Keratinocyte (primary cell): ENCODE results near the gene CRK.

Experiments
- EZH2 ChIP-seq: IDR thresholded peaks from one replicate; pipeline ENCODE4 v1.6.1; 2012; ENCODE audit warnings: inconsistent platforms, mild to moderate bottlenecking, low read length, moderate library complexity
- TF ChIP-seq, protein P1 (sequence below), 3 experiments: IDR thresholded peaks in 1 of 3; conservative IDR thresholded peaks in 1 of 3; optimal IDR thresholded peaks in 1 of 3; 2 replicates in 2 of 3; 3 replicates in 1 of 3; pipeline versions ENCODE3 to v1.5.1; 2011; ENCODE audit warnings: low read length in 3 of 3, mild to moderate bottlenecking in 3 of 3, moderate library complexity in 2 of 3, control low read depth in 1 of 3, inconsistent platforms in 1 of 3; ENCODE audit not compliant: insufficient read depth in 2 of 3; ENCODE audit errors: extremely low read depth in 1 of 3

DNA sequence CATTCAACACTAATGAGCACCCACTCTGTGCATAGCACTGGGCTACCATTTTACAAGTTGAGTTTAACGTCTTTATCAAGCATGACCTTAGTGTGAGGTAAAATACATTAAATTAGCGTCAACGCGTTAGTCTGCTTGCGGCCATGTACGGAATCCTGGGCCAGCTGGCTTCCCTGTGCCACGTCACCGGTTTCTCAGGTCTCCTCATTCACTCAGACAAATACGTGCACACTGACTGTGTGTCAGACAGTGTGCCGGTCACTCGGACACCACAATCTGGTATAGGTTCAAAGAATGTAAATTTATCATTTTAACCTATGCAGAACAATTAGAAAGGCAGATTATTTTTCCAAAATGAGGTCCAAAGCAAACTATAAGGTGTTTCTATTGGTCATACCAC is 34.6 kb downstream of the CRK start:
- TF ChIP-seq, protein P1, sequence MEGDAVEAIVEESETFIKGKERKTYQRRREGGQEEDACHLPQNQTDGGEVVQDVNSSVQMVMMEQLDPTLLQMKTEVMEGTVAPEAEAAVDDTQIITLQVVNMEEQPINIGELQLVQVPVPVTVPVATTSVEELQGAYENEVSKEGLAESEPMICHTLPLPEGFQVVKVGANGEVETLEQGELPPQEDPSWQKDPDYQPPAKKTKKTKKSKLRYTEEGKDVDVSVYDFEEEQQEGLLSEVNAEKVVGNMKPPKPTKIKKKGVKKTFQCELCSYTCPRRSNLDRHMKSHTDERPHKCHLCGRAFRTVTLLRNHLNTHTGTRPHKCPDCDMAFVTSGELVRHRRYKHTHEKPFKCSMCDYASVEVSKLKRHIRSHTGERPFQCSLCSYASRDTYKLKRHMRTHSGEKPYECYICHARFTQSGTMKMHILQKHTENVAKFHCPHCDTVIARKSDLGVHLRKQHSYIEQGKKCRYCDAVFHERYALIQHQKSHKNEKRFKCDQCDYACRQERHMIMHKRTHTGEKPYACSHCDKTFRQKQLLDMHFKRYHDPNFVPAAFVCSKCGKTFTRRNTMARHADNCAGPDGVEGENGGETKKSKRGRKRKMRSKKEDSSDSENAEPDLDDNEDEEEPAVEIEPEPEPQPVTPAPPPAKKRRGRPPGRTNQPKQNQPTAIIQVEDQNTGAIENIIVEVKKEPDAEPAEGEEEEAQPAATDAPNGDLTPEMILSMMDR (optimal IDR thresholded peaks at IDR 0.05 in 1 of 3, IDR thresholded peaks at IDR 0.05 in 1 of 3, conservative IDR thresholded peaks at IDR 0.05 in 1 of 3; ENCODE audit: extremely low read depth in 1 of 3, insufficient read depth in 2 of 3, low read length in 3 of 3) = no peak
- TF ChIP-seq EZH2 = no peak
